Panc1 (cell line): ENCODE data around the gene TMUB2. TPM values are rescaled to one million over a fixed set of nuclear protein-coding genes. Genes with fewer than 3 reads are reported as not detected.
"Not testable (repeated sequence)": the region's sequence is repeated elsewhere in the genome, so short reads cannot be mapped to it uniquely, and the experiment has no call there.

ENCODE experiments used
- ATAC-seq: fragments of 200-7000 bp; cut with Tn5 transposase; 2 replicates; pipeline ENCODE4 v1.9.1; 2020; ENCODE audit warnings: mild to moderate bottlenecking, moderate library complexity
- BruUV-seq: library from RNA; stranded (reverse); fragments of 400-500 nt; replicated peaks from 2 replicates; lab custom pipeline; 2021; lab: Mats Ljungman, UMichigan
- CTCF ChIA-PET: fragments of 300-600 bp; sonication (Branson Sonifier 250); formaldehyde crosslinking; loops from one replicate; lab custom pipeline; 2022; ENCODE audit warnings: antibody characterized with exemption; lab: Charles Lee
- POLR2A ChIA-PET: fragments of 300-600 bp; sonication (Branson Sonifier 250); formaldehyde crosslinking; loops from one replicate; lab custom pipeline; 2022; ENCODE audit warnings: antibody characterized with exemption; lab: Charles Lee
- DNase-seq: peaks from one replicate; pipeline ENCODE4 v3.0.0-alpha.2; 2010; ENCODE audit warnings: low read depth, low spot score
- H3K27ac ChIP-seq: 2 replicates; pipeline ENCODE4 v1.5.1; 2011; ENCODE audit warnings: mild to moderate bottlenecking, low read length, inconsistent platforms
- H3K27me3 ChIP-seq: fragments of 200-500 bp; sonication (Bioruptor generic); 2 replicates; pipeline ENCODE4 v1.6.0; 2014; ENCODE audit warnings: low read length, inconsistent platforms; ENCODE audit not compliant: control insufficient read depth, insufficient read depth
- H3K36me3 ChIP-seq: fragments of 200-500 bp; sonication (Bioruptor generic); 2 replicates; pipeline ENCODE4 v1.5.1; 2014; ENCODE audit warnings: inconsistent platforms, mild to moderate bottlenecking, low read length, moderate library complexity; ENCODE audit not compliant: control insufficient read depth, insufficient read depth
- H3K4me1 ChIP-seq: 2 replicates; pipeline ENCODE4 v1.5.1; 2011; ENCODE audit warnings: inconsistent platforms, mild to moderate bottlenecking, low read length, moderate library complexity; ENCODE audit not compliant: control insufficient read depth, insufficient read depth
- H3K4me3 ChIP-seq, 2 experiments: 2 replicates each; pipeline ENCODE4 v1.5.1; 2011 to 2012; ENCODE audit warnings: low read depth in 2 of 2, low read length in 2 of 2, mild to moderate bottlenecking in 2 of 2, inconsistent platforms in 1 of 2, moderate library complexity in 1 of 2
- H3K9me3 ChIP-seq: fragments of 200-500 bp; sonication (Bioruptor generic); 2 replicates; pipeline ENCODE4 v1.5.1; 2014; ENCODE audit warnings: low read depth, mild to moderate bottlenecking, inconsistent platforms, low read length, moderate library complexity; ENCODE audit not compliant: control insufficient read depth, insufficient read depth
- CTCF ChIP-seq: fragments of 450-650 bp; IDR thresholded peaks from 2 replicates; pipeline ENCODE4 v1.5.1; 2017; ENCODE audit warnings: mild to moderate bottlenecking
- POLR2AphosphoS5 ChIP-seq: IDR thresholded peaks from 2 replicates; pipeline ENCODE4 v1.6.1; 2012; ENCODE audit warnings: mild to moderate bottlenecking, low read depth, low read length, moderate library complexity
- REST ChIP-seq, 2 experiments: IDR thresholded peaks; 2 replicates each; pipeline ENCODE4 v1.6.1; 2011 to 2012; ENCODE audit warnings: low read depth in 2 of 2, control low read depth in 1 of 2, low read length in 1 of 2, mild to moderate bottlenecking in 1 of 2, moderate library complexity in 1 of 2; ENCODE audit not compliant: insufficient read depth in 1 of 2
- SIN3A ChIP-seq: IDR thresholded peaks from 2 replicates; pipeline ENCODE4 v1.6.1; 2012; ENCODE audit warnings: low read depth, mild to moderate bottlenecking, low read length, moderate library complexity, borderline replicate concordance; ENCODE audit not compliant: insufficient read depth
- TCF7L2 ChIP-seq: IDR thresholded peaks from 2 replicates; pipeline ENCODE4 v1.6.1; 2011; ENCODE audit warnings: mild to moderate bottlenecking, low read depth, low read length, inconsistent platforms
- in situ Hi-C: cut with HindIII; loops from 2 replicates; pipeline ENCODE4 v1.10.0; 2016; ENCODE audit warnings: low sequenced_read_pairs, low pct_unique_long_range_greater_than_20kb
- intact Hi-C: fragments of 100-400 bp; cut with micrococcal nuclease; formaldehyde crosslinking; loops from one replicate; pipeline ENCODE4 v1.10.0; 2022; ENCODE audit not compliant: unreplicated experiment
- total RNA-seq: library from RNA; stranded (reverse); gene quantifications from one replicate; pipeline ENCODE4 v1.2.1, GENCODE V29; 2021; ENCODE audit not compliant: unreplicated experiment

Gene TMUB2
- total RNA-seq, 1 experiment from 2014 or later: 30.7 TPM

- Histone ChIP-seq H3K9me3 (no peaks in the 10 kb centered on the region), H3K4me3 (no peak overlapping the region), H3K4me1 (no peaks in the 10 kb centered on the region), H3K36me3 (no peaks in the 10 kb centered on the region), H3K27ac (no peak overlapping the region), H3K27me3 (no peaks in the 10 kb centered on the region)
- ChIA-PET CTCF (no interaction called here), POLR2A (no interaction called here)
- intact Hi-C loops: no loop called here
- TF ChIP-seq CTCF (no peak), SIN3A (no peak), REST (IDR thresholded peaks at IDR 0.05; ENCODE audit: insufficient read depth in 1 of 2, low read depth in 2 of 2, low read length in 1 of 2) (no peak), TCF7L2 (no peak), POLR2AphosphoS5 (no peak)
- no TSS peak for BruUV-seq
- in situ Hi-C loops: no loop called here
- DNase-seq: peak; percentile 45
- peak; percentile 88 for ATAC-seq
Observed at GRCh38 chr17:44235583-44235936, 48.8 kb downstream of the TMUB2 start.

DNA sequence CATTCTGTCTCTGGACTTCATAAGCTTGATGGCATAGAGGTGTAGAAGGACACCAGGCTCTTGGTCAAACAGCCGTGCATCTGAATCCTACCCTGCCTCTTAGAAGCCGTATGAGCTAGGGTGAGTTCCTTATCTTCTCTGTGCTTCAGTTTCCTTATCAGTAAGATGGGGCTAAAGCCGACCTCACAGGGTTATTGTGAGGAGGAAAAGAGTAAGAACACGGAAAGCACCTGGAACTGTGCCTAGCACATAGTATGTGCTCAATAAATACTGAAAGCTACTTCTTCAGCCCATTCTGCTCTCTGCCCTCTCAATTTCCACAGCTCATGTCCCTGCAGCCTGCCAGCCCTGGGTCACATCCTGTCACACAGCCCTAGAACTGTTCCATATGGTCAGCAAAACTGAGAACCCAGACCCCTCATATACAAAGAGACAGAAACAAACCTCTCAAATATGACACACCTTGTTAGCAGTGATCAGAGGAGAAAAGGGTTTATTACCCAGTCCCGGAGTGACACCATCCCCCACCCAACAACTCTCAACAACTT is 49.7 kb downstream of the TMUB2 start:
- Histone ChIP-seq H3K4me3 (no peak overlapping the region), H3K4me1 (no peaks in the 10 kb centered on the region), H3K9me3 (no peaks in the 10 kb centered on the region), H3K27me3 (no peaks in the 10 kb centered on the region), H3K36me3 (no peaks in the 10 kb centered on the region), H3K27ac (no peak overlapping the region)
- BruUV-seq: no TSS peak
- CTCF ChIA-PET: no interaction called here
- intact Hi-C loops: no loop called here
- ATAC-seq (no peak), DNase-seq (no peak)
- TF ChIP-seq CTCF (no peak), SIN3A (no peak), REST (IDR thresholded peaks at IDR 0.05; ENCODE audit: insufficient read depth in 1 of 2, low read depth in 2 of 2, low read length in 1 of 2) (no peak), POLR2AphosphoS5 (no peak), TCF7L2 (no peak)
- in situ Hi-C loops: no loop called here
- POLR2A ChIA-PET: no interaction called here

- ATAC-seq, intact Hi-C loops, in situ Hi-C loops, DNase-seq, H3K4me3 ChIP-seq, H3K27me3 ChIP-seq, BruUV-seq, POLR2A ChIA-PET, H3K36me3 ChIP-seq, CTCF ChIA-PET, H3K9me3 ChIP-seq, H3K27ac ChIP-seq, H3K4me1 ChIP-seq: not testable (repeated sequence)
Observed at GRCh38 chr17:44237886-44238285, 51.1 kb downstream of the TMUB2 start.
